Osteoblast (primary cell): ENCODE results near the gene TCF25. TPM values are rescaled to one million over a fixed set of nuclear protein-coding genes. Genes with fewer than 3 reads are reported as not detected.

Experiments used
- DNase-seq: peaks from one replicate; pipeline ENCODE4 v3.0.0; 2011; ENCODE audit warnings: low spot score, mixed read lengths; ENCODE audit not compliant: insufficient read length; ENCODE audit errors: missing footprints
- H2AFZ ChIP-seq: 2 replicates; pipeline ENCODE4 v1.6.0; 2011; ENCODE audit warnings: mild to moderate bottlenecking, low read length
- H3K27ac ChIP-seq: 2 replicates; pipeline ENCODE4 v1.5.1; 2011; ENCODE audit warnings: mild to moderate bottlenecking, low read depth, low read length, moderate library complexity
- H3K27me3 ChIP-seq: 2 replicates; pipeline ENCODE4 v1.6.0; 2012; ENCODE audit warnings: mild to moderate bottlenecking, control low read depth, inconsistent platforms, low read length, moderate library complexity; ENCODE audit not compliant: insufficient read depth
- H3K36me3 ChIP-seq: 2 replicates; pipeline ENCODE4 v1.5.1; 2011; ENCODE audit warnings: mild to moderate bottlenecking, low read length, control low read depth, moderate library complexity; ENCODE audit not compliant: insufficient read depth
- H3K4me1 ChIP-seq: 2 replicates; pipeline ENCODE4 v1.5.1; 2011; ENCODE audit warnings: mild to moderate bottlenecking, low read length, control low read depth, moderate library complexity; ENCODE audit not compliant: insufficient read depth
- H3K4me2 ChIP-seq: 2 replicates; pipeline ENCODE4 v1.6.0; 2011; ENCODE audit warnings: mild to moderate bottlenecking, low read length; ENCODE audit not compliant: insufficient read depth
- H3K4me3 ChIP-seq: fragments of 200-600 bp; sonication (generic); 3 replicates; pipeline ENCODE4 v1.5.1; 2012; ENCODE audit warnings: mild to moderate bottlenecking, low read length, inconsistent platforms; ENCODE audit not compliant: insufficient read depth
- H3K79me2 ChIP-seq: 2 replicates; pipeline ENCODE4 v1.6.0; 2012; ENCODE audit warnings: mild to moderate bottlenecking, low read length, control low read depth, inconsistent platforms; ENCODE audit not compliant: insufficient read depth
- H3K9me3 ChIP-seq: 2 replicates; pipeline ENCODE4 v1.5.1; 2011; ENCODE audit warnings: low read depth, low read length, control low read depth
- H4K20me1 ChIP-seq: 2 replicates; pipeline ENCODE4 v1.6.0; 2012; ENCODE audit warnings: mild to moderate bottlenecking, low read length, control low read depth; ENCODE audit not compliant: insufficient read depth
- CTCF ChIP-seq: IDR thresholded peaks from 2 replicates; pipeline ENCODE4 v1.5.1; 2011; ENCODE audit warnings: mild to moderate bottlenecking, low read depth, low read length, moderate library complexity; ENCODE audit errors: extremely low read depth
- total RNA-seq: library from RNA; depleted of rRNA; stranded (reverse); fragments of >200 nt; gene quantifications from 2 replicates; pipeline ENCODE4 v1.2.3, GENCODE V29; 2012

Gene TCF25
- total RNA-seq, 1 donor = 230 TPM

- Histone ChIP-seq H3K4me2 (no peak overlapping the region), H3K27ac (no peak overlapping the region), H3K36me3 (peaks cover 15% of the 10 kb centered on the region), H3K4me1 (no peaks in the 10 kb centered on the region), H3K9me3 (no peaks in the 10 kb centered on the region), H3K4me3 (no peak overlapping the region), H3K79me2 (peaks cover 41% of the 10 kb centered on the region), H2AFZ (no peak overlapping the region), H3K27me3 (no peaks in the 10 kb centered on the region), H4K20me1 (peaks cover 17% of the 10 kb centered on the region)
- peak; percentile 86 for DNase-seq
- TF ChIP-seq CTCF = no peak
Measured at GRCh38 chr16:89955001-89955685, 81.8 kb downstream of the TCF25 start.

DNA sequence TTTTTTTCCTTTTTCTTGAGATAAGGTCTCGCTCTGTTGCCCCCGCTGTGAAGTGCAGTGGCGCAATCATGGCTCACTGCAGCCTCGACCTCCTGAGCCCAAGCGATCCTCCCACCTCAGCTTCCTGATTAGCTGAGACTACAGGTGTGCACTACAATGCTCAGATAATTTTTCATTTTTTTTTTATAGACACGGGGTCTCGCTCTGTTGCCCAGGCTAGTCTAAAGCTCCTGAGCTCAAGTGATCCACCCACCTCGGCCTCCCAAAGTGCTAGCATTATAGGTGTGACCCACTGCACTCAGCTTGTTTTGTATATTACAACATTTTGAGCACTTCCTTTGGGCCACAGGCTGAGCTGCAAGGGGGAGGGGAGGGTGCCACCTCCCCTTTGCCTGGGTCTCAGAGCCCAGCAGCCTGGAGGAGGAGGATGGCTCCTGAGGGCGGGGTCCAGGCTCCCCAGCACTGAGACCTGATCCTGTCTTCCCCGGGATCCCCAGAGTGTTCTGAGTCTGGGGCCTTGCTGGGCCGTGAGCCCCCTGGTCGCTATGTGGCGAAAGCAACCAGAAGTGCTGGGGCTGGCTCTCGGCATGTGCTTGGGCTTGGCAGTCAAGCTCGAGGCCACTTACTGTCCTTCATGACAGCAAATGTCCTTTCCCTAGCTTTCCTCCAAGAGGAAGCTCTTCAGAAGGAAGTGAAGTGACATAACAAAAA lies 83.3 kb downstream of the TCF25 start:
- Histone ChIP-seq H4K20me1 (peaks cover 17% of the 10 kb centered on the region), H3K4me1 (no peaks in the 10 kb centered on the region), H3K36me3 (peaks cover 15% of the 10 kb centered on the region), H3K9me3 (no peaks in the 10 kb centered on the region), H3K79me2 (peaks cover 29% of the 10 kb centered on the region), H2AFZ (no peak overlapping the region), H3K27me3 (no peaks in the 10 kb centered on the region), H3K4me3 (no peak overlapping the region), H3K27ac (no peak overlapping the region), H3K4me2 (no peak overlapping the region)
- no peak for TF ChIP-seq CTCF
- peak; percentile 58 for DNase-seq

- no peak overlapping the region for H2AFZ ChIP-seq
- H3K4me2 ChIP-seq = no peak overlapping the region
- H3K9me3 ChIP-seq = no peaks in the 10 kb centered on the region
- DNase-seq = no peak
- H3K27me3 ChIP-seq = no peaks in the 10 kb centered on the region
- H3K4me3 ChIP-seq = no peak overlapping the region
- no peak overlapping the region for H3K27ac ChIP-seq
- no peaks in the 10 kb centered on the region for H3K4me1 ChIP-seq
- peaks cover 27% of the 10 kb centered on the region for H3K79me2 ChIP-seq
- no peak for TF ChIP-seq CTCF
- H3K36me3 ChIP-seq = peaks cover 15% of the 10 kb centered on the region
- peaks cover 17% of the 10 kb centered on the region for H4K20me1 ChIP-seq
Measured at GRCh38 chr16:89957216-89957785, 83.9 kb downstream of the TCF25 start.

DNA sequence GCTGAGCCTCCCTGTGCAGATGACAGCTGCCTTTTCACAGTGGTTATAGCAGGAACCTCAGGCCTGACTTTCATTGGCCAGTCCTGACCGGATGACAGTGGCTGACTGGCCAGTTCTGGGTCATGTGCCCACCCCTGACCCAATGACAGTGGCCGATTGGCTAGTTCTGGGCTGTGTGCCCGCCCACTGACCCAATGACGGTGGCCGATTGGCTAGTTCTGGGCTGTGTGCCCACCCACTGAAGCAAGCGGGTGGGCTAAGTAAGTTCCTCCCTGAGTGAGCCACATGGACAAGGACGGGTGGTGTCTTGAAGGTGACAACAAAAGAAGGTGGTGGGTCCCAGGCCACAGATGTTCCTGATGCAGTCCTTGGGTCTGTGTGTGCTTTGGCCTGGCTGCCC lies 84.7 kb downstream of the TCF25 start:
- Histone ChIP-seq H3K79me2 (peaks cover 19% of the 10 kb centered on the region), H3K4me1 (no peaks in the 10 kb centered on the region), H3K4me2 (no peak overlapping the region), H3K9me3 (no peaks in the 10 kb centered on the region), H2AFZ (no peak overlapping the region), H4K20me1 (peaks cover 16% of the 10 kb centered on the region), H3K27me3 (no peaks in the 10 kb centered on the region), H3K36me3 (peaks cover 15% of the 10 kb centered on the region), H3K4me3 (no peak overlapping the region), H3K27ac (no peak overlapping the region)
- no peak for TF ChIP-seq CTCF
- peak; percentile 95 for DNase-seq
